ENCODE measurements around the gene MGAT5.

Gene MGAT5

GRCh38 chr2:134398300-134398699 is 144.4 kb downstream of the MGAT5 start:
- no peak for DNase-seq (ENCODE audit: low read depth in 2 of 2)

- DNase-seq (ENCODE audit: low read depth in 2 of 2): no peak
These were observed 145.2 kb downstream of the MGAT5 start for GRCh38 chr2:134399096-134399495.

- no peak for DNase-seq (ENCODE audit: low read depth in 2 of 2)
These were observed 147.2 kb downstream of the MGAT5 start for GRCh38 chr2:134401081-134401497.

- DNase-seq (ENCODE audit: low read depth in 2 of 2): no peak
These were observed 147.9 kb downstream of the MGAT5 start for GRCh38 chr2:134401789-134402188.

GRCh38 chr2:134402410-134402809 is 148.5 kb downstream of the MGAT5 start:
- DNase-seq (ENCODE audit: low read depth in 2 of 2): no peak

GRCh38 chr2:134405611-134406081 is 151.8 kb downstream of the MGAT5 start:
- DNase-seq (ENCODE audit: low read depth in 2 of 2): no peak

GRCh38 chr2:134406311-134406710 is 152.4 kb downstream of the MGAT5 start:
- no peak for DNase-seq (ENCODE audit: low read depth in 2 of 2)

GRCh38 chr2:134406736-134407135 is 152.9 kb downstream of the MGAT5 start:
- DNase-seq (ENCODE audit: low read depth in 2 of 2): no peak

- DNase-seq (ENCODE audit: low read depth in 2 of 2): no peak
These were observed 153.4 kb downstream of the MGAT5 start for GRCh38 chr2:134407154-134407890.

GRCh38 chr2:134408386-134408785 is 154.5 kb downstream of the MGAT5 start:
- no peak for DNase-seq (ENCODE audit: low read depth in 2 of 2)

GRCh38 chr2:134408791-134409190 is 154.9 kb downstream of the MGAT5 start:
- DNase-seq (ENCODE audit: low read depth in 2 of 2): no peak

- DNase-seq (ENCODE audit: low read depth in 2 of 2): no peak
These were observed 156.1 kb downstream of the MGAT5 start for GRCh38 chr2:134410006-134410405.

GRCh38 chr2:134410831-134411231 is 157.0 kb downstream of the MGAT5 start:
- no peak for DNase-seq (ENCODE audit: low read depth in 2 of 2)

- no peak for DNase-seq (ENCODE audit: low read depth in 2 of 2)
These were observed 157.5 kb downstream of the MGAT5 start for GRCh38 chr2:134411279-134411827.

- DNase-seq (ENCODE audit: low read depth in 2 of 2): peak; percentile 24 to 35
These were observed 158.2 kb downstream of the MGAT5 start for GRCh38 chr2:134411828-134412638.

- DNase-seq (ENCODE audit: low read depth in 2 of 2): no peak
These were observed 158.7 kb downstream of the MGAT5 start for GRCh38 chr2:134412639-134412999.

- no peak for DNase-seq (ENCODE audit: low read depth in 2 of 2)
These were observed 159.6 kb downstream of the MGAT5 start for GRCh38 chr2:134413430-134413829.

GRCh38 chr2:134413912-134414311 is 160.0 kb downstream of the MGAT5 start:
- DNase-seq (ENCODE audit: low read depth in 2 of 2): no peak

GRCh38 chr2:134416018-134416417 is 162.1 kb downstream of the MGAT5 start:
- DNase-seq (ENCODE audit: low read depth in 2 of 2): no peak

- DNase-seq (ENCODE audit: low read depth in 2 of 2): no peak
These were observed 162.8 kb downstream of the MGAT5 start for GRCh38 chr2:134416637-134417036.

GRCh38 chr2:134417968-134418582 is 164.2 kb downstream of the MGAT5 start:
- no peak for DNase-seq (ENCODE audit: low read depth in 2 of 2)

- no peak for DNase-seq (ENCODE audit: low read depth in 2 of 2)
These were observed 166.4 kb downstream of the MGAT5 start for GRCh38 chr2:134420259-134420658.
